ENCODE measurements around the gene CLEC10A.

DNA sequence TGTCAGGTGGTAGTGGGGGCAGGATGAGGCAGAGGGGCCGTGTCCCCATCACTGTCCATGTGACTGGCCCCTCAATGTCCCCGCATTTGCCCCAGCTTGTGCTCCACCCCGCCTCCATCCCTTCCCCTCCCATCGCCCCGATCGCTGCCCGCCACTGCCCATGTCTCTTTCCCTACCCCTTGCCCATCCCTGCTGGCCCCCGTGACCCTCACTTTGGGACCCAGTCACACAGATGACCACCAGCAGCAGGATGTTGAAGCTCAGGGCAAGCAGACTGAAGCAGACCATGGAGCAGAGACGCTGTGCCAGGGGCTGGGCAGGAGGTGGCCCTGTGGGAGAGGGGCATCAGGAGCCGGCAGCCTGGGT, 28.5 kb upstream of the CLEC10A start:
- TF ChIP-seq POLR2AphosphoS5 (IDR thresholded peaks at IDR 0.05) (no peak), POLR2A (IDR thresholded peaks at IDR 0.05) (no peak), EP300 (IDR thresholded peaks at IDR 0.05) (no peak)
- TF ChIP-seq, protein P1, sequence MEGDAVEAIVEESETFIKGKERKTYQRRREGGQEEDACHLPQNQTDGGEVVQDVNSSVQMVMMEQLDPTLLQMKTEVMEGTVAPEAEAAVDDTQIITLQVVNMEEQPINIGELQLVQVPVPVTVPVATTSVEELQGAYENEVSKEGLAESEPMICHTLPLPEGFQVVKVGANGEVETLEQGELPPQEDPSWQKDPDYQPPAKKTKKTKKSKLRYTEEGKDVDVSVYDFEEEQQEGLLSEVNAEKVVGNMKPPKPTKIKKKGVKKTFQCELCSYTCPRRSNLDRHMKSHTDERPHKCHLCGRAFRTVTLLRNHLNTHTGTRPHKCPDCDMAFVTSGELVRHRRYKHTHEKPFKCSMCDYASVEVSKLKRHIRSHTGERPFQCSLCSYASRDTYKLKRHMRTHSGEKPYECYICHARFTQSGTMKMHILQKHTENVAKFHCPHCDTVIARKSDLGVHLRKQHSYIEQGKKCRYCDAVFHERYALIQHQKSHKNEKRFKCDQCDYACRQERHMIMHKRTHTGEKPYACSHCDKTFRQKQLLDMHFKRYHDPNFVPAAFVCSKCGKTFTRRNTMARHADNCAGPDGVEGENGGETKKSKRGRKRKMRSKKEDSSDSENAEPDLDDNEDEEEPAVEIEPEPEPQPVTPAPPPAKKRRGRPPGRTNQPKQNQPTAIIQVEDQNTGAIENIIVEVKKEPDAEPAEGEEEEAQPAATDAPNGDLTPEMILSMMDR (IDR thresholded peaks at IDR 0.05) = no peak
